ENCODE data around the gene FAM241B.

FAM241B gene

GRCh38 chr10:69635428-69636272, 5.6 kb downstream of the FAM241B start:
- Histone ChIP-seq H3K79me1 (ENCODE audit: low read length) (no peaks in the 10 kb centered on the region), H3K36me3 (ENCODE audit: control insufficient read depth, insufficient read depth, low read length) (no peaks in the 10 kb centered on the region), H4K5ac (ENCODE audit: low read length) (no peak overlapping the region), H3K18ac (ENCODE audit: low read length) (no peak overlapping the region), H4K8ac (ENCODE audit: low read depth, low read length) (no peak overlapping the region), H3K27ac (ENCODE audit: low read depth, low read length) (no peak overlapping the region), H2BK5ac (ENCODE audit: low read length) (no peak overlapping the region), H3K4me2 (ENCODE audit: low read length) (no peak overlapping the region), H3K23ac (ENCODE audit: low read length) (no peak overlapping the region), H3K4me1 (ENCODE audit: control insufficient read depth, low read depth, low read length) (peaks cover 3% of the 10 kb centered on the region), H3K4me3 (ENCODE audit: low read length) (no peak overlapping the region), H2AK5ac (ENCODE audit: low read length) (no peak overlapping the region), H3K56ac (ENCODE audit: low read length) (no peak overlapping the region), H3K4ac (ENCODE audit: low read depth, low read length) (no peak overlapping the region), H3K27me3 (ENCODE audit: insufficient read depth, low read length, poor library complexity) (no peaks in the 10 kb centered on the region), H3K9ac (ENCODE audit: low read length) (no peak overlapping the region), H2BK15ac (replicated peaks; ENCODE audit: low read depth) (no peak overlapping the region), H3K79me2 (ENCODE audit: control insufficient read depth, insufficient read depth, low read length) (no peaks in the 10 kb centered on the region), H2BK120ac (ENCODE audit: low read depth, low read length) (no peak overlapping the region)
- whole genome bisulfite sequencing (ENCODE audit: extremely low coverage, insufficient coverage, low lambda C conversion rate): no CpG with 5 or more reads among the region's 13 CpGs
- DNase-seq: no peak

- Histone ChIP-seq H3K27me3 (ENCODE audit: insufficient read depth, low read length, poor library complexity) (no peaks in the 10 kb centered on the region), H3K18ac (ENCODE audit: low read length) (no peak overlapping the region), H3K79me2 (ENCODE audit: control insufficient read depth, insufficient read depth, low read length) (no peaks in the 10 kb centered on the region), H4K5ac (ENCODE audit: low read length) (no peak overlapping the region), H3K9ac (ENCODE audit: low read length) (no peak overlapping the region), H3K4me2 (ENCODE audit: low read length) (no peak overlapping the region), H2AK5ac (ENCODE audit: low read length) (no peak overlapping the region), H2BK5ac (ENCODE audit: low read length) (no peak overlapping the region), H4K8ac (ENCODE audit: low read depth, low read length) (no peak overlapping the region), H3K23ac (ENCODE audit: low read length) (no peak overlapping the region), H3K56ac (ENCODE audit: low read length) (no peak overlapping the region), H3K36me3 (ENCODE audit: control insufficient read depth, insufficient read depth, low read length) (no peaks in the 10 kb centered on the region), H2BK120ac (ENCODE audit: low read depth, low read length) (no peak overlapping the region), H2BK15ac (replicated peaks; ENCODE audit: low read depth) (no peak overlapping the region), H3K4me1 (ENCODE audit: control insufficient read depth, low read depth, low read length) (no peaks in the 10 kb centered on the region), H3K79me1 (ENCODE audit: low read length) (no peaks in the 10 kb centered on the region), H3K4ac (ENCODE audit: low read depth, low read length) (no peak overlapping the region), H3K27ac (ENCODE audit: low read depth, low read length) (no peak overlapping the region), H3K4me3 (ENCODE audit: low read length) (no peak overlapping the region)
- WGBS (ENCODE audit: extremely low coverage, insufficient coverage, low lambda C conversion rate): no CpG with 5 or more reads among the region's 5 CpGs
- no peak for DNase-seq
These were observed 6.2 kb downstream of the FAM241B start for GRCh38 chr10:69636273-69636575.

- H2BK15ac ChIP-seq (replicated peaks; ENCODE audit: low read depth): no peak overlapping the region
- WGBS (ENCODE audit: extremely low coverage, insufficient coverage, low lambda C conversion rate): no CpG with 5 or more reads among the region's 10 CpGs
- H3K4ac ChIP-seq (ENCODE audit: low read depth, low read length): no peak overlapping the region
- no peak overlapping the region for H3K18ac ChIP-seq (ENCODE audit: low read length)
- no peak overlapping the region for H3K23ac ChIP-seq (ENCODE audit: low read length)
- H3K27ac ChIP-seq (ENCODE audit: low read depth, low read length): no peak overlapping the region
- H3K9ac ChIP-seq (ENCODE audit: low read length): no peak overlapping the region
- H4K5ac ChIP-seq (ENCODE audit: low read length): no peak overlapping the region
- no peaks in the 10 kb centered on the region for H3K27me3 ChIP-seq (ENCODE audit: insufficient read depth, low read length, poor library complexity)
- no peaks in the 10 kb centered on the region for H3K79me2 ChIP-seq (ENCODE audit: control insufficient read depth, insufficient read depth, low read length)
- H3K36me3 ChIP-seq (ENCODE audit: control insufficient read depth, insufficient read depth, low read length): no peaks in the 10 kb centered on the region
- no peak overlapping the region for H3K56ac ChIP-seq (ENCODE audit: low read length)
- H3K4me2 ChIP-seq (ENCODE audit: low read length): no peak overlapping the region
- no peak overlapping the region for H2BK5ac ChIP-seq (ENCODE audit: low read length)
- no peak overlapping the region for H2AK5ac ChIP-seq (ENCODE audit: low read length)
- no peak overlapping the region for H4K8ac ChIP-seq (ENCODE audit: low read depth, low read length)
- DNase-seq: peak; percentile 56
- no peak overlapping the region for H3K4me3 ChIP-seq (ENCODE audit: low read length)
- H2BK120ac ChIP-seq (ENCODE audit: low read depth, low read length): no peak overlapping the region
- H3K79me1 ChIP-seq (ENCODE audit: low read length): no peaks in the 10 kb centered on the region
- H3K4me1 ChIP-seq (ENCODE audit: control insufficient read depth, low read depth, low read length): no peaks in the 10 kb centered on the region
These were observed 6.9 kb downstream of the FAM241B start for GRCh38 chr10:69636626-69637605.

- DNase-seq: no peak
- Histone ChIP-seq H4K5ac (ENCODE audit: low read length) (no peak overlapping the region), H3K27me3 (ENCODE audit: insufficient read depth, low read length, poor library complexity) (no peaks in the 10 kb centered on the region), H3K79me2 (ENCODE audit: control insufficient read depth, insufficient read depth, low read length) (no peaks in the 10 kb centered on the region), H3K4me2 (ENCODE audit: low read length) (no peak overlapping the region), H3K56ac (ENCODE audit: low read length) (no peak overlapping the region), H4K8ac (ENCODE audit: low read depth, low read length) (no peak overlapping the region), H3K27ac (ENCODE audit: low read depth, low read length) (no peak overlapping the region), H2BK120ac (ENCODE audit: low read depth, low read length) (no peak overlapping the region), H2BK5ac (ENCODE audit: low read length) (no peak overlapping the region), H3K18ac (ENCODE audit: low read length) (no peak overlapping the region), H3K36me3 (ENCODE audit: control insufficient read depth, insufficient read depth, low read length) (no peaks in the 10 kb centered on the region), H3K4ac (ENCODE audit: low read depth, low read length) (no peak overlapping the region), H3K23ac (ENCODE audit: low read length) (no peak overlapping the region), H3K4me3 (ENCODE audit: low read length) (no peak overlapping the region), H3K79me1 (ENCODE audit: low read length) (no peaks in the 10 kb centered on the region), H2BK15ac (replicated peaks; ENCODE audit: low read depth) (no peak overlapping the region), H3K9ac (ENCODE audit: low read length) (no peak overlapping the region), H3K4me1 (ENCODE audit: control insufficient read depth, low read depth, low read length) (no peaks in the 10 kb centered on the region), H2AK5ac (ENCODE audit: low read length) (no peak overlapping the region)
- WGBS (ENCODE audit: extremely low coverage, insufficient coverage, low lambda C conversion rate): no CpG with 5 or more reads among the region's 8 CpGs
These were observed 8.6 kb downstream of the FAM241B start for GRCh38 chr10:69638642-69639041.

- H3K79me2 ChIP-seq (ENCODE audit: control insufficient read depth, insufficient read depth, low read length): no peaks in the 10 kb centered on the region
- WGBS (ENCODE audit: extremely low coverage, insufficient coverage, low lambda C conversion rate): no CpG with 5 or more reads among the region's 11 CpGs
- H2BK120ac ChIP-seq (ENCODE audit: low read depth, low read length): no peak overlapping the region
- H4K8ac ChIP-seq (ENCODE audit: low read depth, low read length): no peak overlapping the region
- peak; percentile 84 for DNase-seq
- no peak overlapping the region for H2BK5ac ChIP-seq (ENCODE audit: low read length)
- no peak overlapping the region for H4K5ac ChIP-seq (ENCODE audit: low read length)
- H3K18ac ChIP-seq (ENCODE audit: low read length): no peak overlapping the region
- H3K79me1 ChIP-seq (ENCODE audit: low read length): no peaks in the 10 kb centered on the region
- no peak overlapping the region for H3K27ac ChIP-seq (ENCODE audit: low read depth, low read length)
- H3K36me3 ChIP-seq (ENCODE audit: control insufficient read depth, insufficient read depth, low read length): no peaks in the 10 kb centered on the region
- H2BK15ac ChIP-seq (replicated peaks; ENCODE audit: low read depth): no peak overlapping the region
- no peak overlapping the region for H3K4me3 ChIP-seq (ENCODE audit: low read length)
- no peak overlapping the region for H3K4ac ChIP-seq (ENCODE audit: low read depth, low read length)
- H3K27me3 ChIP-seq (ENCODE audit: insufficient read depth, low read length, poor library complexity): no peaks in the 10 kb centered on the region
- H3K23ac ChIP-seq (ENCODE audit: low read length): no peak overlapping the region
- no peak overlapping the region for H3K56ac ChIP-seq (ENCODE audit: low read length)
- no peaks in the 10 kb centered on the region for H3K4me1 ChIP-seq (ENCODE audit: control insufficient read depth, low read depth, low read length)
- H3K4me2 ChIP-seq (ENCODE audit: low read length): no peak overlapping the region
- no peak overlapping the region for H3K9ac ChIP-seq (ENCODE audit: low read length)
- no peak overlapping the region for H2AK5ac ChIP-seq (ENCODE audit: low read length)
These were observed 9.5 kb downstream of the FAM241B start for GRCh38 chr10:69639291-69640195.

All from mesendoderm (in vitro differentiated cells).